Measurements from ENCODE around the gene TOB1. TPM values are rescaled to one million over a fixed set of nuclear protein-coding genes. Genes with fewer than 3 reads are reported as not detected.
A peak's percentile ranks its signal among the peaks of the same experiment; 100 is the strongest.

The TOB1 gene
- polyA plus RNA-seq, 1 donor (not counting 4 experiments of a cell fraction or from before 2014, with no cell fraction given), result 64.4 TPM

GRCh38 chr17:50906443-50906842 is 40.3 kb upstream of the TOB1 start:
- Histone ChIP-seq H4K20me1 (ENCODE audit: control insufficient read depth, extremely low read depth, insufficient read depth, low read length) (no peaks in the 10 kb centered on the region), H3K27ac (ENCODE audit: control insufficient read depth, insufficient read depth, low read length) (no peak overlapping the region), H3K4me2 (ENCODE audit: control insufficient read depth, extremely low read depth, insufficient read depth, low read depth, low read length) (no peak overlapping the region), H3K36me3 (ENCODE audit: control insufficient read depth in 2 of 2, extremely low read depth in 1 of 2, insufficient read depth in 2 of 2, low read length in 2 of 2) (no peaks in the 10 kb centered on the region), H3K4me1 (ENCODE audit: control insufficient read depth, extremely low read depth, insufficient read depth, low read length) (peaks cover 45% of the 10 kb centered on the region), H3K9ac (ENCODE audit: control insufficient read depth, extremely low read depth, insufficient read depth, low read length) (no peak overlapping the region), H3K9me1 (ENCODE audit: control insufficient read depth, extremely low read depth, insufficient read depth, low read length) (no peaks in the 10 kb centered on the region), H3K9me3 (ENCODE audit: control insufficient read depth, low read depth, low read length) (no peaks in the 10 kb centered on the region), H3K79me2 (ENCODE audit: control insufficient read depth, insufficient read depth, low read length) (no peaks in the 10 kb centered on the region), H2AFZ (ENCODE audit: control insufficient read depth, low read length) (no peak overlapping the region), H3K27me3 (ENCODE audit: control insufficient read depth, extremely low read depth, insufficient read depth, low read length) (no peaks in the 10 kb centered on the region), H3K4me3 (ENCODE audit: control insufficient read depth in 2 of 3, extremely low read depth in 1 of 3, insufficient read depth in 2 of 3, low read depth in 1 of 3, low read length in 3 of 3) (no peak overlapping the region)
- TF ChIP-seq EZH2 (IDR thresholded peaks at IDR 0.05; ENCODE audit: low read length) (no peak), CTCF (optimal IDR thresholded peaks at IDR 0.05 in 1 of 3, IDR thresholded peaks at IDR 0.05 in 1 of 3, conservative IDR thresholded peaks at IDR 0.05 in 1 of 3; ENCODE audit: extremely low read depth in 1 of 3, insufficient read depth in 2 of 3, low read length in 3 of 3) (no peak)
- dilution Hi-C loops (cut with MboI; ENCODE audit: extremely low pct_ligation_motif_present, low sequenced_read_pairs), result no loop called here
- FAIRE-seq (no peak), DNase-seq (ENCODE audit: low read depth, low spot score) (no peak)

- H3K27me3 ChIP-seq (ENCODE audit: control insufficient read depth, extremely low read depth, insufficient read depth, low read length), result no peaks in the 10 kb centered on the region
- H4K20me1 ChIP-seq (ENCODE audit: control insufficient read depth, extremely low read depth, insufficient read depth, low read length), result no peaks in the 10 kb centered on the region
- FAIRE-seq (no peak), DNase-seq (ENCODE audit: low read depth, low spot score) (no peak)
- no peak overlapping the region for H3K4me3 ChIP-seq (ENCODE audit: control insufficient read depth in 2 of 3, extremely low read depth in 1 of 3, insufficient read depth in 2 of 3, low read depth in 1 of 3, low read length in 3 of 3)
- no peaks in the 10 kb centered on the region for H3K36me3 ChIP-seq (ENCODE audit: control insufficient read depth in 2 of 2, extremely low read depth in 1 of 2, insufficient read depth in 2 of 2, low read length in 2 of 2)
- peak overlapping the region; percentile 85 for H3K4me2 ChIP-seq (ENCODE audit: control insufficient read depth, extremely low read depth, insufficient read depth, low read depth, low read length)
- H3K79me2 ChIP-seq (ENCODE audit: control insufficient read depth, insufficient read depth, low read length), result no peaks in the 10 kb centered on the region
- dilution Hi-C loops (cut with MboI; ENCODE audit: extremely low pct_ligation_motif_present, low sequenced_read_pairs), result no loop called here
- TF ChIP-seq CTCF (optimal IDR thresholded peaks at IDR 0.05 in 1 of 3, IDR thresholded peaks at IDR 0.05 in 1 of 3, conservative IDR thresholded peaks at IDR 0.05 in 1 of 3; ENCODE audit: extremely low read depth in 1 of 3, insufficient read depth in 2 of 3, low read length in 3 of 3), result no peak
- TF ChIP-seq EZH2 (IDR thresholded peaks at IDR 0.05; ENCODE audit: low read length), result no peak
- peaks cover 45% of the 10 kb centered on the region for H3K4me1 ChIP-seq (ENCODE audit: control insufficient read depth, extremely low read depth, insufficient read depth, low read length)
- no peaks in the 10 kb centered on the region for H3K9me1 ChIP-seq (ENCODE audit: control insufficient read depth, extremely low read depth, insufficient read depth, low read length)
- peak overlapping the region; percentile 91 for H3K27ac ChIP-seq (ENCODE audit: control insufficient read depth, insufficient read depth, low read length)
- no peak overlapping the region for H2AFZ ChIP-seq (ENCODE audit: control insufficient read depth, low read length)
- H3K9me3 ChIP-seq (ENCODE audit: control insufficient read depth, low read depth, low read length), result no peaks in the 10 kb centered on the region
- H3K9ac ChIP-seq (ENCODE audit: control insufficient read depth, extremely low read depth, insufficient read depth, low read length), result peak overlapping the region; percentile 82
These were observed 39.3 kb upstream of the TOB1 start for GRCh38 chr17:50905460-50905803.
